ENCODE measurements around the gene NIPA2. TPM values are rescaled to one million over a fixed set of nuclear protein-coding genes. Genes with fewer than 3 reads are reported as not detected.
A peak's percentile ranks its signal among the peaks of the same experiment; 100 is the strongest.

The NIPA2 gene
- total RNA-seq, 2 donors from 2014 or later = 39.9 to 90.7 TPM

DNA sequence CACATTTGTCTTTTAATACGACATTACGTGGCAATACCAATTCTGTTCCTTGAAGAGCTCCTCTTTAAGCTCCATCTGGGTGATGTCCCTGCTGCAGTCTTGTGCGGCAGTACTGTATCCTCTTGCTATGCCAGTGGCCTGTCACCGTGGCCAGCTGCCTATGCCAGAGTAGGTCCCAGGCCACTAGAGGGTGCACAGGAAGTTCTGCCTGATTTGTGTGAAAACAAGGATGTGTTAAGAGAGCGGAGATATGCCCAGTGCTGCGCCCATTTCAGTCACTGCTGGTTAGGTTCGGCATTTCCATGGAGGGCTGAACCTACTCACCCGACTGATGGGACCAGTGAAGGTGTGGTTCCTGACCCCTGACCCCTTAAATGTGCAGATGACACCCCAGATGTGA is 26.8 kb upstream of the NIPA2 start:
- Mint-ChIP-seq H3K27ac (no peak overlapping the region), H3K4me1 (no peaks in the 10 kb centered on the region), H3K36me3 (ENCODE audit: low read depth) (peaks cover 52% of the 10 kb centered on the region), H3K27me3 (no peaks in the 10 kb centered on the region), H3K4me3 (no peak overlapping the region), H3K9me3 (no peaks in the 10 kb centered on the region)
- no peak for ATAC-seq (replicated peaks)

GRCh38 chr15:22813844-22814243 is 24.6 kb upstream of the NIPA2 start:
- Mint-ChIP-seq H3K27me3 (no peaks in the 10 kb centered on the region), H3K4me3 (no peak overlapping the region), H3K9me3 (no peaks in the 10 kb centered on the region), H3K4me1 (no peaks in the 10 kb centered on the region), H3K27ac (no peak overlapping the region), H3K36me3 (ENCODE audit: low read depth) (peaks cover 61% of the 10 kb centered on the region)
- ATAC-seq (replicated peaks) = no peak

DNA sequence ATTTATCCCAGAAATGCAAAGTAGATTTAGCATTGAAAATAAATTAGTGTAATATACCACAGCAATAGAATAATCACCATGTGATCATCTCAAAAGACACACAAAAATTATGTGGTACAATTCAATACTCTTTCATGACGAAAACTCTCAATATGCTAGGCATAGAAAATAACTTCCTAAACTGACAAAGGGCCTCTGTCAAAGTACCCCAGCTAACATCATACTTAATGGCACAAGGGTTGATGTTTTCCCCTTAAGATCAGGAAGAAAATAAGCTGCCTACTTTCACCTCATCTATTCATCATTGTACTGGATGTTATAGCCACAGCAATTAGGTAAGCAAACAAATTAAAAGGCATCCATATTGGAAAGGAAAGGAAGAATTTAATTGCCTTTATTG is 22.7 kb upstream of the NIPA2 start:
- Mint-ChIP-seq H3K27ac (no peak overlapping the region), H3K4me3 (no peak overlapping the region), H3K27me3 (no peaks in the 10 kb centered on the region), H3K9me3 (no peaks in the 10 kb centered on the region), H3K4me1 (no peaks in the 10 kb centered on the region), H3K36me3 (ENCODE audit: low read depth) (peaks cover 76% of the 10 kb centered on the region)
- no peak for ATAC-seq (replicated peaks)

DNA sequence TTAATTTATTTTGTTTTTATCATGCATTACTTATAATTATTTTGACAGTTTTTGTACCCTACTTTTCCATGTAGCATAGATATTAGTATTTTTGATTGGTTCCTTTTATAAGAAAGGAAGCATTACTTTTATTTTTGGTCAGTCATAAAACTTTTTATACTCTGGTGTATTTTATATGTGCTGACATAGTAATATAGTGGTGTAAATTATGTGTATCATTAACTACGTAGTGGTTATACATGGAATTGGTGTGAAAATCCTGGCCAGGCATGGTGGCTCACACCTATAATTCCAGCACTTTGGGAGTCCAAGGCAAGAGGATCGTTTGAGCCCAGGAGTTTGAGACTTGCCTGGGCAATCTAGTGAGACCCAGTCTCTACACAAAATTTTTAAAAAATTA is 18.8 kb upstream of the NIPA2 start:
- H3K27me3 Mint-ChIP-seq = no peaks in the 10 kb centered on the region
- ATAC-seq (replicated peaks) = no peak
- H3K36me3 Mint-ChIP-seq (ENCODE audit: low read depth) = peaks cover 75% of the 10 kb centered on the region
- H3K4me3 Mint-ChIP-seq = no peak overlapping the region
- H3K9me3 Mint-ChIP-seq = no peaks in the 10 kb centered on the region
- no peak overlapping the region for H3K27ac Mint-ChIP-seq
- no peaks in the 10 kb centered on the region for H3K4me1 Mint-ChIP-seq

- Mint-ChIP-seq H3K27me3 (no peaks in the 10 kb centered on the region), H3K4me1 (no peaks in the 10 kb centered on the region), H3K4me3 (no peak overlapping the region), H3K36me3 (ENCODE audit: low read depth) (peaks cover 93% of the 10 kb centered on the region), H3K9me3 (no peaks in the 10 kb centered on the region), H3K27ac (no peak overlapping the region)
- ATAC-seq (replicated peaks) = no peak
Observed at GRCh38 chr15:22823495-22824128, 14.9 kb upstream of the NIPA2 start.

DNA sequence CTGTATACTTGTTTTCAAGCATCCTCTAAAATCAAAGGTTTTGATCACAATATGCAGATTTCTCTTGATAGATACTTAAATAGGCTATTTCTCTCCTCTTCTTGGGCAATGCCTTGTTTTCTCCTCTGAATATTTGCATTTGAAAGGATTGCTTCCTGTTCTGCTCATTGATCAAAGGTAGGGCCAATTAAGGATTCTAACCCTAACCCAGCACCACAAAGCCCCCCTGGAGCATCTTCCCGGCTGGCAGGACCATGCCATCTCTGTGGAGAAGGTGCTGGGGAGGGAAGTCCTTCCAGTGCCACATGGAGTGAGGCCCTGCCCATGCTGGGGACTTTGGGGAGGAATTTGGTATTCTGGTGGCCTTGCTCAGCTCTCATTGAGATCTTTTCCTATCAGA is 11.3 kb upstream of the NIPA2 start:
- Mint-ChIP-seq H3K9me3 (no peaks in the 10 kb centered on the region), H3K36me3 (ENCODE audit: low read depth) (peaks cover 66% of the 10 kb centered on the region), H3K27ac (no peak overlapping the region), H3K27me3 (no peaks in the 10 kb centered on the region), H3K4me3 (no peak overlapping the region), H3K4me1 (no peaks in the 10 kb centered on the region)
- no peak for ATAC-seq (replicated peaks)

GRCh38 chr15:22831473-22831872 is 7.0 kb upstream of the NIPA2 start:
- H3K27ac Mint-ChIP-seq = no peak overlapping the region
- H3K4me3 Mint-ChIP-seq = no peak overlapping the region
- no peak for ATAC-seq (replicated peaks)
- peaks cover 30% of the 10 kb centered on the region for H3K36me3 Mint-ChIP-seq (ENCODE audit: low read depth)
- H3K27me3 Mint-ChIP-seq = no peaks in the 10 kb centered on the region
- no peaks in the 10 kb centered on the region for H3K9me3 Mint-ChIP-seq
- H3K4me1 Mint-ChIP-seq = no peaks in the 10 kb centered on the region

- H3K36me3 Mint-ChIP-seq (ENCODE audit: low read depth) = peaks cover 41% of the 10 kb centered on the region
- H3K4me1 Mint-ChIP-seq = peaks cover 15% of the 10 kb centered on the region
- no peaks in the 10 kb centered on the region for H3K27me3 Mint-ChIP-seq
- no peak for ATAC-seq (replicated peaks)
- no peaks in the 10 kb centered on the region for H3K9me3 Mint-ChIP-seq
- peak overlapping the region; percentile 93 for H3K4me3 Mint-ChIP-seq
- H3K27ac Mint-ChIP-seq = peak overlapping the region; percentile 94
Observed at GRCh38 chr15:22839046-22839695, 705 bp downstream of the NIPA2 start.

- Mint-ChIP-seq H3K27me3 (no peaks in the 10 kb centered on the region), H3K36me3 (ENCODE audit: low read depth) (peaks cover 94% of the 10 kb centered on the region), H3K4me3 (no peak overlapping the region), H3K27ac (peak overlapping the region; percentile 79), H3K4me1 (peaks cover 21% of the 10 kb centered on the region), H3K9me3 (no peaks in the 10 kb centered on the region)
- ATAC-seq (replicated peaks) = no peak
Observed at GRCh38 chr15:22844421-22845288, 6.2 kb downstream of the NIPA2 start.

DNA sequence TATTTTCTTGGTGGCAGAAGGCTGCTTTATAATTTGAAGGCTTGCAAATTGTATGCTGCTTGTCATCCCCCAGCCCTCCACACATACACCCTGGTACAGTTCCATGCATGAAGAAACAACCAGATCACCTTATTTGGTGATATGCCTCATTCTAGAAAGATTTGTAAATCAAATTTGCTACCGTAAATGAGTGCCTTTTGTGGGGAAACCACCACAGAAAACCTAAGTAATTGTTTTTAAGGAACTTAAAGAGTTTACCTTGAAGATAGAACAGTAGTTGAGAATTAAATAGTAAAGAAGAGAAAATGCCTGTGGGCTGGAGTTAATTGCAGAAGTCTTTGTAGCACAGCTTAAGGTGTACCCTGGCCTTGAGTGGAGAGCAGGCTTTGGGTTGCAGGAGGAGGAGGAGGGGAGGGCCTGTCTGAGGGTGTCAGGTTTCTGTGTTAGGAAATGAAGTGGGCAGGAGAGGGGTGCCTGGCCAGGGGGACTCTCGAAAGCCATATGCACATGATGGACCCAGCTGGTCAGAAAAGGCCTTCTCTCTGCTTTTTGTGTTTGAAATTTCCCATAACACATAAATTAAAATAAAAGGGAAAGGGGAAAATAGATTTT is 6.9 kb downstream of the NIPA2 start:
- peaks cover 94% of the 10 kb centered on the region for H3K36me3 Mint-ChIP-seq (ENCODE audit: low read depth)
- peak overlapping the region; percentile 79 for H3K27ac Mint-ChIP-seq
- no peak overlapping the region for H3K4me3 Mint-ChIP-seq
- H3K9me3 Mint-ChIP-seq = no peaks in the 10 kb centered on the region
- H3K27me3 Mint-ChIP-seq = no peaks in the 10 kb centered on the region
- H3K4me1 Mint-ChIP-seq = peaks cover 23% of the 10 kb centered on the region
- ATAC-seq (replicated peaks) = no peak

DNA sequence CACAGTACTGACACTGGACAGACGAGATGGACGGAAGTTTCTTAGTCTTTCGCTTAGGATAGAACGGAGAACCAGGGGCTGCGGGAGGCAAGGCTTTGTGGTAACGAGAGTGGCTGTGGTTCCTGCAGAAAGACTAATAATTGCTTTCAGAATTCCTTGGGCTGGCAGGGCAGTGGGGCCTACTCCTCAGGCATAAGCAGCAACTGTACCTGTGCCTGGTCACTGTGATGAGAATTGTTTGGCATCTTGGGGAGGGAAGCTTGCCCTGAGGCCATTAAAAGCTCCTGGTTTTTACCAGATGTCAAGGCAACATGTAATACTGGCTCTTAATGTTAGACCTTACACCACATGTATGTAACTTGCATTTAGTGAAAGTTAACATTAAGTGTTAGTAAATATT is 7.6 kb downstream of the NIPA2 start:
- peaks cover 94% of the 10 kb centered on the region for H3K36me3 Mint-ChIP-seq (ENCODE audit: low read depth)

GRCh38 chr15:22850055-22850454 is 11.6 kb downstream of the NIPA2 start:
- peaks cover 93% of the 10 kb centered on the region for H3K36me3 Mint-ChIP-seq (ENCODE audit: low read depth)
- no peak overlapping the region for H3K4me3 Mint-ChIP-seq
- H3K27me3 Mint-ChIP-seq = no peaks in the 10 kb centered on the region
- peaks cover 15% of the 10 kb centered on the region for H3K4me1 Mint-ChIP-seq
- ATAC-seq (replicated peaks) = peak; percentile 88
- peak overlapping the region; percentile 56 for H3K27ac Mint-ChIP-seq
- no peaks in the 10 kb centered on the region for H3K9me3 Mint-ChIP-seq

More for the DNA sequence above, 7.6 kb downstream of the NIPA2 start:
- Mint-ChIP-seq H3K4me3 (no peak overlapping the region), H3K27me3 (no peaks in the 10 kb centered on the region), H3K27ac (peak overlapping the region; percentile 79), H3K9me3 (no peaks in the 10 kb centered on the region), H3K4me1 (peaks cover 22% of the 10 kb centered on the region)
- no peak for ATAC-seq (replicated peaks)

DNA sequence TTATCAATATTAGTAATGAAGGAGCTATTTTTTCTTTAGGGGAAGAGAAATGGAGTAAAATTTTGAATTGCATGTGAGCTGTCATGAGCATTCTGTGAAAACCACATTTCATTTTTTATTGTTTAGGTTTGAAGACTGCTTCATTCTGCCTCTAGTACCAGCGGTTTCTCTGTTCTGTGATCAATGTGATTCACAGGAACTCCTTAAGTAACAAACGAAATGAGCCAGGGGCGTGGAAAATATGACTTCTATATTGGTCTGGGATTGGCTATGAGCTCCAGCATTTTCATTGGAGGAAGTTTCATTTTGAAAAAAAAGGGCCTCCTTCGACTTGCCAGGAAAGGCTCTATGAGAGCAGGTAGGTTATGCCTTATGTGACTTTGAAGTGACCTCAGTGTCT is 13.0 kb downstream of the NIPA2 start:
- peaks cover 93% of the 10 kb centered on the region for H3K36me3 Mint-ChIP-seq (ENCODE audit: low read depth)
- peaks cover 14% of the 10 kb centered on the region for H3K4me1 Mint-ChIP-seq
- ATAC-seq (replicated peaks) = no peak
- H3K27me3 Mint-ChIP-seq = no peaks in the 10 kb centered on the region
- H3K4me3 Mint-ChIP-seq = no peak overlapping the region
- H3K9me3 Mint-ChIP-seq = no peaks in the 10 kb centered on the region
- H3K27ac Mint-ChIP-seq = peak overlapping the region; percentile 11

DNA sequence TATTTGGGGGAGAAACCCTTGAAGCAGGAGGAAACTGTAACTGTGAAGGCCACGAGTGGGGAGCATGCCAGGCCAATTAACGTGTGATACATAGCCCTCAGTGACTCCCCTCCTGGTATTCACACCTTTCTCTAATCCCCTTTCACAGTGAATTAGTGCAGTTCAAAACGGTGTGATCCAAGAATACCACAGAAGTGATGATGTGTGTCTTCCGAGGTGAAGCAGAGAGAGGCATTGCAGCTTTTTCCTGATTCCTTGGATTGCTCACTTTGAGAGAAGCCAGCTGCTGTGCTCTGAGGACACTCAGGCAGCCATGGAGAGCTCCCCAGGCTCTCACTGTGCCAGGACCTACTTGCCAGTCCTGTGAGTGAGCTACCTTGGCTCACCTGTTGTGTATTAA is 17.3 kb downstream of the NIPA2 start:
- Mint-ChIP-seq H3K27me3 (no peaks in the 10 kb centered on the region), H3K27ac (no peak overlapping the region), H3K9me3 (no peaks in the 10 kb centered on the region), H3K4me1 (peaks cover 8% of the 10 kb centered on the region), H3K4me3 (no peak overlapping the region), H3K36me3 (ENCODE audit: low read depth) (peaks cover 93% of the 10 kb centered on the region)
- no peak for ATAC-seq (replicated peaks)
